Stimulated activated CD8-positive, alpha-beta memory T cell treated with anti-CD3 and anti-CD28 coated beads, Interleukin-2, amount 100 ng/mL, for 1 hour (primary cell): ENCODE data around the gene GPAT3.

ENCODE experiments used
- DNase-seq, 2 donors: peaks; one replicate each; pipeline ENCODE4 v3.0.0-alpha.2; 2020; ENCODE audit warnings: low read depth in 2 of 2

Gene GPAT3

DNA sequence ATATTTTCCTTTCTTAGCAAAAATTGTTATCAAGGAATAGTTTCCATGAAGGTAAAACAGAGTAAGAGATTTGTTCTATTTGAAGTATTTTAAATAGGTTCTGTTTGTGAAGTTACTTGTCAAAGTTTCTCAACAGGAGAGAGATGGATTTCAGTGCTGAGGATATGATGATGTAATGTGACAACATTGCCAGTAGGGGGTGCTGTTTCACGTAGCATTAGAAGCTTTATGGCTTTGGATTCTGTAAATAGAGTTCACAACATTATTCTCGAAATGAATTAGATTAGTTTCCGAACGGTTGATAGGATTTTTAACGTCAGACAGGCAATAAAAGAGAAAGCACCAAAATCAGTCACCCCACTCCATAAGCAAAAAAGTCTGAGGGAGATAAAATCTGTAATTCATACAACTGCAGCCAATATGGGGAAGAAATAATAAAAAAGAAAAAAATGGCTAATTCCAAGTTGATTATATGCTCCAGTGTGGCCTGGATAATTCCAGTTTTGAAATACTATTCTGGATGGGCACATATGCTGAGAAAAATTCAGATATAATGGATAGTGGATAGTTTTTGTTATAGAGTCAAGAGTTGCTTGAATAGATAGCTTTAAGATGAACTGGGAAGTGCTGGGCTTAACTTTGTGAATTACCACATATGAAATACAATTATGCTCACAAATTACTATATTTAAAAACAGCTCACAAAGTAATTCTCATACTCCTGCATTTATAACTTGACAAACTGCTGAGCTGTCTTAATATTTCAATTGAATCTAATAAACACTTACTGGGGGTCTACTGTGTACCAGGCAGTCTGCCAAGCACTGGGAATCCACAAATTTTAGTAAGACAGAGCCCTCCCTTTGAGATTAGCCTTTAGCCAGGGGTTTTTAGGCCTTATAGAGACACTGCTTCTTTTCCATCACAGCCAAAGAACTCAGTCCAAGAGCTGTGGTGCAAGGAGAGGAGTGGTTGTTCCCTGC lies 109.1 kb downstream of the GPAT3 start:
- peak; percentile 8 for DNase-seq

DNA sequence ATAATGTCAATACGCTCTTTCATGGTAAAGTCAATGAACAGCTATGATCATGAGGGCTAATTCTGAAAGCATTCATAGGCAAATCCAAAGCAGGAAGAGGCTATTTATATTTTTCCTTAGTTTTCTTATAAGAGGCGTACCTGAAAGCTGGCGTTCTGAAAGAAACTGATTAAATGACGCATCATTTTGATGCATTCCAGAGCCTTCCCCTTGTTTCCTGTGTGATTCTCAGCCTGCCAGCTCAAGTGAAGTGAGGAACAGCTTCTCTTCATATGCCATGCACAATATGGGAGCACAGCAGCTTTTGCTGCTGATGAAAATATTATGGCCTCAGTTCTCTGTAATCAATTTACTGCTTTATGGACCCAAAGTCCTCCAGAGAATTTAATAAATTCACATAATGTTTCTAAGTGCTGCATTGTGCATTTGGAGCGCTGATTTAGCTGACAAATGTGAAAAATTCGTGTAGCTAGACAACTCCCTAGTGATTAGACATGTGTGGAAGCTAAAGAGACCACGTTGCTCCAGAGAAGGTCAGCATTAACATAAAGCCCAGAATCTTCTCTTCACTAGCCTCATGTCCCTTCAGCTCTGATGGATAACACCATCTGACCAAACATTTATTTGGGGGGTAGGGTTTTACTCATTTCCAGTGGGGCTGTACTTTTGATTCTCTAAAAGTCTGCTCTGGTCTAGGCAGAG lies 110.8 kb downstream of the GPAT3 start:
- DNase-seq = no peak

DNA sequence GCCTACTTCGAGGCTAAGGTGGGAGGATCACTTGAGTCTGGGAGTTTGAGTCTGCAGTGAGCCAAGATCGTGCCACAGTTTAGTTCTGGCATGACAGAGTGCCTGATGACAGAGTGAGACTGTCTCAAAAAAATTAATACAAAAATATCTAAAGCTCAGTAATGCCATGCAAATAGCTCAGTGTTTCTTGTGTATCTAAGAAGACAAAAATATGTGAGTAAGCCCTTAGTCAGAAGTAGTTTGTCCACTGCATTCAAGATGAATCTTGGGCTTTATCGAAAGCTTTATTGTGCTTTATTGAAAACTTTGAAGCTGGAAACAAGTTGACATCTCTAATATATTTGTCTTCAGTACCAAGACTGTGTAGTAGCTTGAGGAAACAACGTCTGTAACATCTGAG lies 115.9 kb downstream of the GPAT3 start:
- DNase-seq = no peak
